Mesodermal cell (in vitro differentiated cells): Measurements from ENCODE around the gene ADAP1.
"Not testable (repeated sequence)": the region's sequence is repeated elsewhere in the genome, so short reads cannot be mapped to it uniquely, and the experiment has no call there.

Source experiments
- H3K27ac ChIP-seq: 2 replicates; pipeline ENCODE4 v1.7.0; 2013; ENCODE audit warnings: mild to moderate bottlenecking, low read depth, low read length, moderate library complexity; ENCODE audit not compliant: severe bottlenecking
- H3K36me3 ChIP-seq: 2 replicates; pipeline ENCODE4 v1.7.1; 2013; ENCODE audit warnings: mild to moderate bottlenecking, low read length, moderate library complexity; ENCODE audit not compliant: control insufficient read depth, insufficient read depth
- H3K4me1 ChIP-seq: one replicate; pipeline ENCODE4 v1.7.1; 2013; ENCODE audit warnings: mild to moderate bottlenecking, low read length; ENCODE audit not compliant: insufficient read depth, control insufficient read depth, poor library complexity, severe bottlenecking
- H3K4me3 ChIP-seq: 2 replicates; pipeline ENCODE4 v1.7.0; 2013; ENCODE audit warnings: low read length, control low read depth, mild to moderate bottlenecking; ENCODE audit not compliant: insufficient read depth, poor library complexity, severe bottlenecking; ENCODE audit errors: extremely low read depth
- H3K9me3 ChIP-seq: 2 replicates; pipeline ENCODE4 v1.7.1; 2013; ENCODE audit warnings: mild to moderate bottlenecking, low read length, moderate library complexity; ENCODE audit not compliant: control insufficient read depth
- WGBS, 2 experiments: methylation state at CpG; one replicate each; pipeline ENCODE4 v1.1.5; 2013; ENCODE audit warnings: missing lambda C conversion rate in 2 of 2; ENCODE audit not compliant: insufficient coverage in 2 of 2; 5-methylcytosine and 5-hydroxymethylcytosine counted together

The ADAP1 gene

GRCh38 chr7:908591-909357 is 45.7 kb downstream of the ADAP1 start:
- H3K27ac ChIP-seq, H3K9me3 ChIP-seq, H3K4me1 ChIP-seq, H3K36me3 ChIP-seq: not testable (repeated sequence)
- H3K4me3 ChIP-seq, result peak overlapping the region; percentile 18
- WGBS, 2 experiments, result 23 to 31% methylated on average over 29 to 38 of the region's 73 CpGs

- Histone ChIP-seq H3K4me3 (no peak overlapping the region), H3K27ac (no peak overlapping the region), H3K4me1 (peaks cover 7% of the 10 kb centered on the region), H3K9me3 (no peaks in the 10 kb centered on the region), H3K36me3 (no peaks in the 10 kb centered on the region)
- 85 to 86% methylated on average over 12 of the region's 12 CpGs for WGBS, 2 experiments
Observed at GRCh38 chr7:908159-908581, 46.3 kb downstream of the ADAP1 start.

- no peaks in the 10 kb centered on the region for H3K9me3 ChIP-seq
- 85 to 86% methylated on average over 41 to 47 of the region's 49 CpGs for WGBS, 2 experiments
- H3K4me3 ChIP-seq, result no peak overlapping the region
- H3K36me3 ChIP-seq, result no peaks in the 10 kb centered on the region
- no peak overlapping the region for H3K27ac ChIP-seq
- H3K4me1 ChIP-seq, result peaks cover 7% of the 10 kb centered on the region
Observed at GRCh38 chr7:907158-907980, 47.1 kb downstream of the ADAP1 start.

- Histone ChIP-seq H3K4me1 (peaks cover 7% of the 10 kb centered on the region), H3K4me3 (no peak overlapping the region), H3K36me3 (no peaks in the 10 kb centered on the region), H3K9me3 (no peaks in the 10 kb centered on the region), H3K27ac (no peak overlapping the region)
- WGBS, 2 experiments, result 79 to 83% methylated on average over 4 to 8 of the region's 10 CpGs
Observed at GRCh38 chr7:906776-907157, 47.7 kb downstream of the ADAP1 start.

- no peak overlapping the region for H3K27ac ChIP-seq
- H3K9me3 ChIP-seq, result no peaks in the 10 kb centered on the region
- no peaks in the 10 kb centered on the region for H3K36me3 ChIP-seq
- peaks cover 7% of the 10 kb centered on the region for H3K4me1 ChIP-seq
- WGBS, 2 experiments, result 70 to 80% methylated on average over 17 to 19 of the region's 20 CpGs
- no peak overlapping the region for H3K4me3 ChIP-seq
Observed at GRCh38 chr7:904847-905246, 49.6 kb downstream of the ADAP1 start.

- Histone ChIP-seq H3K36me3 (no peaks in the 10 kb centered on the region), H3K9me3 (no peaks in the 10 kb centered on the region), H3K27ac (no peak overlapping the region), H3K4me1 (peaks cover 7% of the 10 kb centered on the region), H3K4me3 (no peak overlapping the region)
- WGBS, 2 experiments, result 94% methylated on average over 31 to 35 of the region's 37 CpGs
Observed at GRCh38 chr7:903921-904755, 50.3 kb downstream of the ADAP1 start.

- WGBS, 2 experiments, result 90 to 91% methylated on average over 18 to 22 of the region's 22 CpGs
- no peaks in the 10 kb centered on the region for H3K9me3 ChIP-seq
- H3K4me1 ChIP-seq, result peaks cover 7% of the 10 kb centered on the region
- H3K36me3 ChIP-seq, result no peaks in the 10 kb centered on the region
- H3K27ac ChIP-seq, result no peak overlapping the region
- no peak overlapping the region for H3K4me3 ChIP-seq
Observed at GRCh38 chr7:902996-903395, 51.5 kb downstream of the ADAP1 start.

GRCh38 chr7:901388-902154 is 52.9 kb downstream of the ADAP1 start:
- 27 to 44% methylated on average over 12 of the region's 24 CpGs for WGBS, 2 experiments
- no peak overlapping the region for H3K4me3 ChIP-seq
- H3K27ac ChIP-seq, result no peak overlapping the region
- H3K9me3 ChIP-seq, result no peaks in the 10 kb centered on the region
- peaks cover 7% of the 10 kb centered on the region for H3K36me3 ChIP-seq
- peaks cover 7% of the 10 kb centered on the region for H3K4me1 ChIP-seq

- Histone ChIP-seq H3K9me3 (no peaks in the 10 kb centered on the region), H3K4me1 (peaks cover 7% of the 10 kb centered on the region), H3K27ac (no peak overlapping the region), H3K4me3 (no peak overlapping the region), H3K36me3 (peaks cover 13% of the 10 kb centered on the region)
- 95 to 97% methylated on average over 8 of the region's 8 CpGs for WGBS, 2 experiments
Observed at GRCh38 chr7:901041-901387, 53.5 kb downstream of the ADAP1 start.
